Upper lobe of right lung (tissue), 1 donor: ENCODE measurements around the gene BRWD1. TPM values are rescaled to one million over a fixed set of nuclear protein-coding genes. Genes with fewer than 3 reads are reported as not detected.

Source experiments
- ATAC-seq: fragments of 200-7000 bp; cut with Tn5 transposase; one replicate; pipeline ENCODE4 v1.9.1; 2020; ENCODE audit warnings: mild to moderate bottlenecking, moderate library complexity
- DNase-seq: peaks from one replicate; pipeline ENCODE4 v3.0.0-alpha.2; 2020
- H3K27ac ChIP-seq: fragments of 200-600 bp; one replicate; pipeline ENCODE4 v1.8.0; 2022
- H3K27me3 ChIP-seq: fragments of 200-600 bp; one replicate; pipeline ENCODE4 v1.8.0; 2022; ENCODE audit warnings: mild to moderate bottlenecking
- H3K36me3 ChIP-seq: fragments of 200-600 bp; one replicate; pipeline ENCODE4 v1.8.0; 2022
- H3K4me1 ChIP-seq: fragments of 200-600 bp; one replicate; pipeline ENCODE4 v1.8.0; 2022
- H3K4me3 ChIP-seq: fragments of 200-600 bp; one replicate; pipeline ENCODE4 v1.8.0; 2022; ENCODE audit warnings: mild to moderate bottlenecking
- H3K9me3 ChIP-seq: fragments of 200-600 bp; one replicate; pipeline ENCODE4 v1.8.0; 2022
- CTCF ChIP-seq: fragments of 200-600 bp; IDR thresholded peaks from one replicate; pipeline ENCODE4 v1.8.0; 2022; ENCODE audit warnings: antibody characterized with exemption
- intact Hi-C: fragments of 100-400 bp; cut with DNase I; formaldehyde crosslinking; loops from one replicate; pipeline ENCODE4 v1.11.0; 2022
- total RNA-seq: library from RNA; stranded (reverse); fragmentation: NEBNext Ultra II Directional; extraction: Animal tissue kit (Norgen Biotek cat#: 25700); gene quantifications from one replicate; pipeline ENCODE4 v1.2.1, GENCODE V29; 2021
- donor health status: DM: no; HTN: yes; CAD: no; lungs with severe emphysema.

Gene BRWD1
- total RNA-seq, 1 donor from 2014 or later = 40.5 TPM

GRCh38 chr21:39318091-39318959 is 4.9 kb upstream of the BRWD1 start:
- no peak for ATAC-seq
- Histone ChIP-seq H3K4me1 (peaks cover 11% of the 10 kb centered on the region), H3K27ac (peak overlapping the region; percentile 51), H3K36me3 (no peaks in the 10 kb centered on the region), H3K9me3 (no peaks in the 10 kb centered on the region), H3K27me3 (no peaks in the 10 kb centered on the region), H3K4me3 (no peak overlapping the region)
- intact Hi-C loops = loop anchor here (10.0 kb wide), 1 partner anchor 66 kb away; a partner anchor contains a TSS
- no peak for DNase-seq
- TF ChIP-seq CTCF = no peak

GRCh38 chr21:39317134-39318090 is 4.0 kb upstream of the BRWD1 start:
- H3K9me3 ChIP-seq = no peaks in the 10 kb centered on the region
- no peaks in the 10 kb centered on the region for H3K27me3 ChIP-seq
- no peak for TF ChIP-seq CTCF
- ATAC-seq = peak; percentile 2
- H3K4me1 ChIP-seq = peaks cover 11% of the 10 kb centered on the region
- intact Hi-C loops = loop anchor here (10.0 kb wide), 1 partner anchor 67 kb away; a partner anchor contains a TSS
- H3K27ac ChIP-seq = no peak overlapping the region
- DNase-seq = no peak
- no peaks in the 10 kb centered on the region for H3K36me3 ChIP-seq
- no peak overlapping the region for H3K4me3 ChIP-seq

- H3K4me3 ChIP-seq = no peak overlapping the region
- no peaks in the 10 kb centered on the region for H3K36me3 ChIP-seq
- H3K4me1 ChIP-seq = peaks cover 15% of the 10 kb centered on the region
- DNase-seq (no peak), ATAC-seq (no peak)
- intact Hi-C loops = loop anchor here (10.0 kb wide), 1 partner anchor 68 kb away; a partner anchor contains a TSS
- no peaks in the 10 kb centered on the region for H3K27me3 ChIP-seq
- no peaks in the 10 kb centered on the region for H3K9me3 ChIP-seq
- TF ChIP-seq CTCF = no peak
- H3K27ac ChIP-seq = no peak overlapping the region
Measured at GRCh38 chr21:39316729-39317128, 3.3 kb upstream of the BRWD1 start.

GRCh38 chr21:39315603-39316445 is 2.4 kb upstream of the BRWD1 start:
- TF ChIP-seq CTCF = no peak
- H3K36me3 ChIP-seq = peaks cover 7% of the 10 kb centered on the region
- no peaks in the 10 kb centered on the region for H3K27me3 ChIP-seq
- H3K4me3 ChIP-seq = no peak overlapping the region
- DNase-seq (no peak), ATAC-seq (no peak)
- no peak overlapping the region for H3K27ac ChIP-seq
- peaks cover 24% of the 10 kb centered on the region for H3K4me1 ChIP-seq
- intact Hi-C loops = loop anchor here (10.0 kb wide), 1 partner anchor 69 kb away; a partner anchor contains a TSS
- no peaks in the 10 kb centered on the region for H3K9me3 ChIP-seq
